H9 (cell line): ENCODE results near the gene SCNM1. TPM values are rescaled to one million over a fixed set of nuclear protein-coding genes. Genes with fewer than 3 reads are reported as not detected.

ENCODE experiments used
- DNase-seq: peaks from one replicate; pipeline ENCODE4 v3.0.0-alpha.2; 2017
- H2AFZ ChIP-seq: one replicate; pipeline ENCODE4 v1.6.1; 2013; ENCODE audit warnings: mild to moderate bottlenecking, low read length, control low read depth, moderate library complexity
- H2AK5ac ChIP-seq: 2 replicates; pipeline ENCODE4 v1.6.1; 2013; ENCODE audit warnings: low read length, control low read depth, mixed read lengths; ENCODE audit not compliant: insufficient read length
- H2BK120ac ChIP-seq: one replicate; pipeline ENCODE4 v1.6.1; 2013; ENCODE audit warnings: low read depth, mild to moderate bottlenecking, low read length, control low read depth, inconsistent platforms; ENCODE audit not compliant: poor library complexity, severe bottlenecking
- H2BK12ac ChIP-seq: 2 replicates; pipeline ENCODE4 v1.6.1; 2013; ENCODE audit warnings: low read length, control low read depth, mixed read lengths, low read depth; ENCODE audit not compliant: insufficient read length
- H2BK15ac ChIP-seq: 2 replicates; pipeline ENCODE4 v1.6.1; 2013; ENCODE audit warnings: low read depth, low read length, control low read depth
- H2BK20ac ChIP-seq: one replicate; pipeline ENCODE4 v1.6.1; 2013; ENCODE audit warnings: low read depth, mild to moderate bottlenecking, low read length, control low read depth, inconsistent platforms; ENCODE audit not compliant: poor library complexity, severe bottlenecking
- H2BK5ac ChIP-seq: 2 replicates; pipeline ENCODE4 v1.6.1; 2013; ENCODE audit warnings: low read length, control low read depth, mixed read lengths; ENCODE audit not compliant: insufficient read length
- H3K14ac ChIP-seq: 2 replicates; pipeline ENCODE4 v1.6.1; 2013; ENCODE audit warnings: low read length, control low read depth; ENCODE audit not compliant: insufficient read depth
- H3K18ac ChIP-seq: 2 replicates; pipeline ENCODE4 v1.6.1; 2013; ENCODE audit warnings: low read depth, mild to moderate bottlenecking, mixed read lengths, low read length, control low read depth; ENCODE audit not compliant: insufficient read length
- H3K23ac ChIP-seq: 2 replicates; pipeline ENCODE4 v1.6.1; 2013; ENCODE audit warnings: low read length, control low read depth, mixed read lengths, low read depth; ENCODE audit not compliant: insufficient read length
- H3K23me2 ChIP-seq: 2 replicates; pipeline ENCODE4 v1.6.1; 2013; ENCODE audit warnings: low read depth, mild to moderate bottlenecking, mixed read lengths, low read length, control low read depth; ENCODE audit not compliant: insufficient read length, poor library complexity, severe bottlenecking
- H3K27ac ChIP-seq: 2 replicates; pipeline ENCODE4 v1.5.1; 2013; ENCODE audit warnings: low read length, control low read depth, mixed read lengths, low read depth; ENCODE audit not compliant: insufficient read length
- H3K27me3 ChIP-seq: 2 replicates; pipeline ENCODE4 v1.6.1; 2013; ENCODE audit warnings: low read length, control low read depth, inconsistent platforms; ENCODE audit not compliant: insufficient read depth
- H3K4ac ChIP-seq: 2 replicates; pipeline ENCODE4 v1.6.1; 2013; ENCODE audit warnings: low read depth, mild to moderate bottlenecking, control low read depth, inconsistent platforms, low read length, moderate library complexity
- H3K4me1 ChIP-seq: 2 replicates; pipeline ENCODE4 v1.6.1; 2013; ENCODE audit warnings: low read length, control low read depth, inconsistent platforms; ENCODE audit not compliant: insufficient read depth
- H3K4me2 ChIP-seq: 2 replicates; pipeline ENCODE4 v1.6.1; 2013; ENCODE audit warnings: low read length, control low read depth, mixed read lengths; ENCODE audit not compliant: insufficient read length, insufficient read depth
- H3K56ac ChIP-seq: 2 replicates; pipeline ENCODE4 v1.6.1; 2013; ENCODE audit warnings: low read depth, mild to moderate bottlenecking, mixed read lengths, low read length, control low read depth; ENCODE audit not compliant: insufficient read length
- H3K79me1 ChIP-seq: 2 replicates; pipeline ENCODE4 v1.6.1; 2013; ENCODE audit warnings: low read depth, mild to moderate bottlenecking, moderate library complexity, low read length, control low read depth, inconsistent platforms; ENCODE audit not compliant: insufficient read depth, poor library complexity, severe bottlenecking
- H3K79me2 ChIP-seq: 2 replicates; pipeline ENCODE4 v1.6.1; 2013; ENCODE audit warnings: low read length, control low read depth, inconsistent platforms; ENCODE audit not compliant: insufficient read depth
- H3K9ac ChIP-seq: 2 replicates; pipeline ENCODE4 v1.6.1; 2013; ENCODE audit warnings: low read length, control low read depth, mixed read lengths; ENCODE audit not compliant: insufficient read length; ENCODE audit errors: extremely low read depth
- H3K9me3 ChIP-seq: one replicate; pipeline ENCODE4 v1.6.1; 2013; ENCODE audit warnings: low read depth, low read length, inconsistent platforms; ENCODE audit not compliant: control insufficient read depth
- H3T11ph ChIP-seq: one replicate; pipeline ENCODE4 v1.6.1; 2013; ENCODE audit warnings: mild to moderate bottlenecking, low read length, control low read depth, inconsistent platforms
- H4K20me1 ChIP-seq: one replicate; pipeline ENCODE4 v1.6.1; 2013; ENCODE audit not compliant: control insufficient read depth, insufficient read length, insufficient read depth
- H4K5ac ChIP-seq: 2 replicates; pipeline ENCODE4 v1.6.1; 2013; ENCODE audit warnings: low read depth, mild to moderate bottlenecking, mixed read lengths, low read length, control low read depth; ENCODE audit not compliant: insufficient read length
- H4K8ac ChIP-seq: replicated peaks from 2 replicates; pipeline ENCODE4 v1.6.1; 2013; ENCODE audit warnings: low read length, control low read depth, mixed read lengths, low read depth; ENCODE audit not compliant: insufficient read length
- H4K91ac ChIP-seq: 2 replicates; pipeline ENCODE4 v1.6.1; 2013; ENCODE audit warnings: low read depth, mild to moderate bottlenecking, moderate library complexity, mixed read lengths, low read length, control low read depth; ENCODE audit not compliant: insufficient read length
- H3K27ac Mint-ChIP-seq, 3 experiments: 2 replicates in 2 of 3; 3 replicates in 1 of 3; pipeline ENCODE4 v1.8.0; 2020 to 2021; ENCODE audit warnings: mixed read lengths in 3 of 3, mild to moderate bottlenecking in 1 of 3, moderate library complexity in 1 of 3
- H3K27me3 Mint-ChIP-seq: 2 replicates; pipeline ENCODE4 v1.8.0; 2021; ENCODE audit warnings: low read depth, mild to moderate bottlenecking, moderate library complexity, mixed read lengths
- H3K36me3 Mint-ChIP-seq, 3 experiments: 2 replicates in 2 of 3; 3 replicates in 1 of 3; pipeline ENCODE4 v1.8.0; 2020 to 2021; ENCODE audit warnings: low read depth in 3 of 3, mixed read lengths in 3 of 3; ENCODE audit not compliant: insufficient read depth in 1 of 3
- H3K4me1 Mint-ChIP-seq, 2 experiments: 2 replicates each; pipeline ENCODE4 v1.8.0; 2020; ENCODE audit warnings: mixed read lengths in 2 of 2
- H3K4me3 Mint-ChIP-seq, 2 experiments: 2 replicates in 1 of 2; 3 replicates in 1 of 2; pipeline ENCODE4 v1.8.0; 2020 to 2021; ENCODE audit warnings: mild to moderate bottlenecking in 2 of 2, mixed read lengths in 2 of 2, moderate library complexity in 1 of 2
- H3K9me3 Mint-ChIP-seq, 2 experiments: 2 replicates in 1 of 2; 3 replicates in 1 of 2; pipeline ENCODE4 v1.8.0; 2020; ENCODE audit warnings: mild to moderate bottlenecking in 2 of 2, mixed read lengths in 2 of 2, moderate library complexity in 1 of 2
- CTCF ChIP-seq: fragments of 200-600 bp; sonication (generic); conservative IDR thresholded peaks from 3 replicates; pipeline ENCODE4 v1.8.0; 2021; ENCODE audit warnings: antibody characterized with exemption, mild to moderate bottlenecking
- WGBS: extraction: QIAGEN DNeasy Blood & Tissue Kit; methylation state at CpG from one replicate; pipeline ENCODE4 v1.1.7; 2013; ENCODE audit warnings: missing lambda C conversion rate, low lambda C conversion rate, mixed read lengths; ENCODE audit not compliant: insufficient read length; ENCODE audit errors: extremely low coverage; 5-methylcytosine and 5-hydroxymethylcytosine counted together
- total RNA-seq: library from RNA; stranded (reverse); gene quantifications from 2 replicates; pipeline ENCODE4 v1.2.1, GENCODE V29; 2021

Gene SCNM1
- total RNA-seq, 1 experiment from 2014 or later: 60.5 TPM

- no peak for DNase-seq
- H3K4me1 Mint-ChIP-seq: peaks cover 9 to 10% of the 10 kb centered on the region in 2 experiments; a peak in 3 of 4 replicates
- H3K9me3 Mint-ChIP-seq: no peaks in the 10 kb centered on the region; a peak in 1 of 5 replicates
- H3K4me1 ChIP-seq: no peaks in the 10 kb centered on the region
- no CpG with 5 or more reads among the region's 6 CpGs for WGBS
- H3K23ac ChIP-seq: no peak overlapping the region
- H3K27me3 ChIP-seq: no peaks in the 10 kb centered on the region
- H2AFZ ChIP-seq: no peak overlapping the region
- TF ChIP-seq CTCF: no peak
- H3K4me3 Mint-ChIP-seq: no peak overlapping the region
- H3K4me2 ChIP-seq: no peak overlapping the region
- H3K56ac ChIP-seq: no peak overlapping the region
- H3K27me3 Mint-ChIP-seq: no peaks in the 10 kb centered on the region
- no peaks in the 10 kb centered on the region for H3K23me2 ChIP-seq
- H4K91ac ChIP-seq: no peak overlapping the region
- no peak overlapping the region for H3T11ph ChIP-seq
- H3K9ac ChIP-seq: no peak overlapping the region
- no peak overlapping the region for H3K4ac ChIP-seq
- no peak overlapping the region for H4K5ac ChIP-seq
- H3K27ac ChIP-seq: no peak overlapping the region
- no peaks in the 10 kb centered on the region for H3K9me3 ChIP-seq
- no peak overlapping the region for H3K18ac ChIP-seq
- no peak overlapping the region for H2BK20ac ChIP-seq
- no peaks in the 10 kb centered on the region for H3K79me1 ChIP-seq
- no peaks in the 10 kb centered on the region for H3K79me2 ChIP-seq
- no peaks in the 10 kb centered on the region for H4K20me1 ChIP-seq
- H2AK5ac ChIP-seq: no peak overlapping the region
- H3K27ac Mint-ChIP-seq: peak overlapping the region in 1 of 3 experiments; percentile 4; a peak in 1 of 7 replicates
- no peak overlapping the region for H3K14ac ChIP-seq
- no peak overlapping the region for H2BK5ac ChIP-seq
- no peak overlapping the region for H2BK120ac ChIP-seq
- no peak overlapping the region for H2BK15ac ChIP-seq
- peaks cover 5 to 29% (median 21%) of the 10 kb centered on the region in 3 experiments; a peak in 6 of 7 replicates for H3K36me3 Mint-ChIP-seq
- H2BK12ac ChIP-seq: no peak overlapping the region
- no peak overlapping the region for H4K8ac ChIP-seq
These were observed 8.8 kb upstream of the SCNM1 start for GRCh38 chr1:151157067-151157531.
